Choroid plexus epithelial cell (primary cell): ENCODE data around the gene RALGPS1.

Source experiments
- DNase-seq: peaks from one replicate; pipeline ENCODE4 v3.0.0-alpha.2; 2010; ENCODE audit warnings: low read depth
- H3K4me3 ChIP-seq: 2 replicates; pipeline ENCODE4 v1.5.1; 2011; ENCODE audit warnings: low read depth, mild to moderate bottlenecking, control low read depth, low read length, moderate library complexity
- TF ChIP-seq, protein P1 (sequence below): conservative IDR thresholded peaks from 2 replicates; pipeline ENCODE4 v1.5.1; 2011; ENCODE audit warnings: low read depth, mild to moderate bottlenecking, control low read depth, inconsistent platforms, low read length, moderate library complexity

The RALGPS1 gene

GRCh38 chr9:127149463-127150390 is 235.1 kb downstream of the RALGPS1 start:
- TF ChIP-seq, protein P1, sequence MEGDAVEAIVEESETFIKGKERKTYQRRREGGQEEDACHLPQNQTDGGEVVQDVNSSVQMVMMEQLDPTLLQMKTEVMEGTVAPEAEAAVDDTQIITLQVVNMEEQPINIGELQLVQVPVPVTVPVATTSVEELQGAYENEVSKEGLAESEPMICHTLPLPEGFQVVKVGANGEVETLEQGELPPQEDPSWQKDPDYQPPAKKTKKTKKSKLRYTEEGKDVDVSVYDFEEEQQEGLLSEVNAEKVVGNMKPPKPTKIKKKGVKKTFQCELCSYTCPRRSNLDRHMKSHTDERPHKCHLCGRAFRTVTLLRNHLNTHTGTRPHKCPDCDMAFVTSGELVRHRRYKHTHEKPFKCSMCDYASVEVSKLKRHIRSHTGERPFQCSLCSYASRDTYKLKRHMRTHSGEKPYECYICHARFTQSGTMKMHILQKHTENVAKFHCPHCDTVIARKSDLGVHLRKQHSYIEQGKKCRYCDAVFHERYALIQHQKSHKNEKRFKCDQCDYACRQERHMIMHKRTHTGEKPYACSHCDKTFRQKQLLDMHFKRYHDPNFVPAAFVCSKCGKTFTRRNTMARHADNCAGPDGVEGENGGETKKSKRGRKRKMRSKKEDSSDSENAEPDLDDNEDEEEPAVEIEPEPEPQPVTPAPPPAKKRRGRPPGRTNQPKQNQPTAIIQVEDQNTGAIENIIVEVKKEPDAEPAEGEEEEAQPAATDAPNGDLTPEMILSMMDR: no peak
- H3K4me3 ChIP-seq: no peak overlapping the region
- DNase-seq: no peak

GRCh38 chr9:127153501-127153900 is 238.9 kb downstream of the RALGPS1 start:
- TF ChIP-seq, protein P1: no peak
- H3K4me3 ChIP-seq: no peak overlapping the region
- no peak for DNase-seq

DNA sequence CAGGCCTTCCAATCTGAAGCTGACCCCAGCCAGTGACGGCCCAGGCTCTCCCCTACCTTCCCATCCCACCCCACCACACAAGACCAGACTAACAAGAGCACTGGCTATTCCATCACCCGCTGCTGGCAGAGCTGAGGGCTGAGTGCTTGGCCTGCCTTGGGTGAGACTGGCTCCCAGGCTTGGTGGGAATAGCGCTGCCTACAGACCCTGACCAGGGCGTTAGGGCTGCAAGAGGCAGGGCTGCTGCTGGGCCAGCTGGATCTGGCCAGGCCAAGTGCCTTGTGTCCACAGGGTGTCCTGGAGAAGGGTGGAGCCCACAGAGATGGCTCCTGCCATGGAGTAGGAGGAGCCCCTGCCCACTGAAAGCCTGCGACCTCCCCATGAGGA is 239.4 kb downstream of the RALGPS1 start:
- TF ChIP-seq, protein P1: no peak
- no peak for DNase-seq
- H3K4me3 ChIP-seq: no peak overlapping the region

GRCh38 chr9:127154390-127155191 is 240.0 kb downstream of the RALGPS1 start:
- TF ChIP-seq, protein P1: no peak
- peak overlapping the region; percentile 26 for H3K4me3 ChIP-seq
- peak; percentile 75 for DNase-seq

DNA sequence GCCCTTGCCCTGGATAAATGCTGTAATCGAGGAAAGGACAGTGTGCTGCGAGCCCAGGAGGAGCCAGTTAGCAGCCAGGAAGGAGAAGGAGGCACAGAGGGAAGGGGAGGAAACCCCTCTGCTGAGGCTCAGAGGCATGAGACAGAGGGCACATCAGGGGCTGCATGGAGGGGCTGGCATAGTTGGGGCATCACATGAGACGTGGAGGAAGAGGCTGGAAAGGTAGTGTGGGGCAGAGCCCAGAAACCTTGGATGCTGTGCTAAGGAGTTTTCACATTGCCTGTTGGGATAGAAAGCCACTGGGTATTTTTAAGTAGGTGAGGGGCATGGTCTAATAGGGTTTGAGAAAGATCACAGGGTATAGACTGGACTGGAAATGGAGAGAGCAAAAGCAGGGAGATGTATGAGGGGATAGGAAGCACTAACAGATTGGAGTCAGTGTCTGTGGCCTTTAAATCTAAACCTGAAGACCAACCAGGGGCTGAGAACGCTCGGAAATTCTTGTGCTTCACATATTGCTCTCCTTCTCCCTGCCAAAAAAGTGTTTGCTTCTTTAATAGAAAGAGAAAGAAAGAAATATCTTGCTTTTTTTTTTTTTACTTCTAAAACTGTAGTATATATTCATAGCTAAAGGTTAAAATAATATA is 240.9 kb downstream of the RALGPS1 start:
- no peak overlapping the region for H3K4me3 ChIP-seq
- DNase-seq: no peak
- TF ChIP-seq, protein P1: no peak

DNA sequence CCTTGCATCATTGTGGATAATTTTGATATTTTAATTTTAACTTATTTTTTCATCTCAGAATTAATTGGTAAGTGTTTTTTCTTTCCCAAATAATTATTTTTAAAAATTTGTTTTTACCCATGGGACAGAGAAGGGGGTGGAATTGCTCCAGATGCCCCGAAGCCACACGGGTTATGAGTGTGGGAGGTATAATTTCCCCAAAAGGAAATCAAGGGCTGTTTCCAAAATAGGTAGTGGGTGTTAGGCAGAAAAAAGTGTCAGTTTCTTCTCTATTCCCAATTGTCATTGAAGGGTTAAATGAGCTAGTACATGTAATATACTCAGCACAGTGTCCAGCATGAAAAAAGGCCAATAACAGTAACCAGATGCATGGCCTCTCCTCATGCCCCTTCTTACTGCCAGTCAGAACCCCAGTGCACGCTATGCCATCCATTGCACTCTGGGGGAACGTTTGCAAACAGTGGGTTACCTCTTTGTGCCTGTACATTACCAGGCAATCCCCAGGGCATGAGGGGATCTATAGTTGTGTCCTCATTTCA is 244.3 kb downstream of the RALGPS1 start:
- TF ChIP-seq, protein P1: no peak
- no peak for DNase-seq
- no peak overlapping the region for H3K4me3 ChIP-seq
